Endothelial cell of umbilical vein (primary cell): Measurements from ENCODE around the gene TRIM59.

Experiments
- CTCF ChIP-seq, 2 donors: IDR thresholded peaks; 1 replicate in 1 of 2; 2 replicates in 1 of 2; pipeline ENCODE4 v1.5.1; 2011; ENCODE audit warnings: low read length in 2 of 2, mild to moderate bottlenecking in 2 of 2, moderate library complexity in 2 of 2, control low read depth in 1 of 2, inconsistent platforms in 1 of 2, low read depth in 1 of 2; ENCODE audit not compliant: insufficient read depth in 1 of 2; ENCODE audit errors: extremely low read depth in 1 of 2
- EZH2 ChIP-seq: IDR thresholded peaks from 2 replicates; pipeline ENCODE4 v1.6.1; 2012; ENCODE audit warnings: borderline replicate concordance, low read depth, mild to moderate bottlenecking, moderate library complexity, low read length, inconsistent platforms; ENCODE audit not compliant: severe bottlenecking
- FOS ChIP-seq: IDR thresholded peaks from 2 replicates; pipeline ENCODE4 v1.6.1; 2011; ENCODE audit warnings: mild to moderate bottlenecking, low read length, moderate library complexity, borderline replicate concordance; ENCODE audit not compliant: insufficient read depth
- GATA2 ChIP-seq: IDR thresholded peaks from 2 replicates; pipeline ENCODE4 v1.7.0; 2011; ENCODE audit warnings: low read depth, mild to moderate bottlenecking, moderate library complexity, mixed read lengths, low read length; ENCODE audit not compliant: insufficient read length, insufficient read depth
- MAX ChIP-seq: IDR thresholded peaks from 2 replicates; pipeline ENCODE4 v1.6.1; 2011; ENCODE audit not compliant: insufficient read depth, insufficient read length
- MYC ChIP-seq: IDR thresholded peaks from one replicate; pipeline ENCODE4 v1.6.1; 2011; ENCODE audit warnings: mild to moderate bottlenecking, low read depth, low read length
- POLR2A ChIP-seq: IDR thresholded peaks from 2 replicates; pipeline ENCODE4 v1.6.1; 2012; ENCODE audit warnings: low read depth, mild to moderate bottlenecking, control low read depth, low read length
- POLR2AphosphoS5 ChIP-seq: IDR thresholded peaks from 2 replicates; pipeline ENCODE4 v1.6.1; 2012; ENCODE audit warnings: low read depth, mild to moderate bottlenecking, control low read depth, low read length, moderate library complexity; ENCODE audit not compliant: insufficient read depth

- no peak for TF ChIP-seq CTCF (IDR thresholded peaks at IDR 0.05; ENCODE audit: extremely low read depth in 1 of 2, insufficient read depth in 1 of 2, low read depth in 1 of 2, low read length in 2 of 2)
- no peak for TF ChIP-seq EZH2
- no peak for TF ChIP-seq POLR2A
- TF ChIP-seq FOS, result no peak
- TF ChIP-seq POLR2AphosphoS5, result no peak
- TF ChIP-seq MAX, result no peak
- TF ChIP-seq GATA2, result no peak
- TF ChIP-seq MYC, result no peak
Observed at GRCh38 chr3:160435095-160435494, 14.5 kb downstream of the TRIM59 start.
